Smooth muscle cell (in vitro differentiated cells): ENCODE data around the gene LBX2. TPM values are rescaled to one million over a fixed set of nuclear protein-coding genes. Genes with fewer than 3 reads are reported as not detected.

Experiments
- DNase-seq: peaks from one replicate; lab custom pipeline; 2025; ENCODE audit not compliant: unreplicated experiment; lab: John Stamatoyannopoulos, UW
- H2AFZ ChIP-seq: fragments of 200-600 bp; sonication (generic); 2 replicates; pipeline ENCODE4 v1.6.0; 2016; ENCODE audit warnings: antibody characterized with exemption, low read depth, mild to moderate bottlenecking
- H3F3A ChIP-seq: fragments of 200-600 bp; sonication (generic); 2 replicates; pipeline ENCODE4 v1.6.0; 2017; ENCODE audit warnings: antibody characterized with exemption, low read depth
- H3K27ac ChIP-seq: fragments of 200-600 bp; sonication (generic); 2 replicates; pipeline ENCODE4 v1.5.1; 2016; ENCODE audit warnings: low read depth, mild to moderate bottlenecking
- H3K27me3 ChIP-seq: fragments of 200-600 bp; sonication (generic); 2 replicates; pipeline ENCODE4 v1.6.1; 2016; ENCODE audit warnings: low read depth, mild to moderate bottlenecking
- H3K36me3 ChIP-seq: fragments of 200-600 bp; sonication (generic); 2 replicates; pipeline ENCODE4 v1.5.1; 2016; ENCODE audit warnings: low read depth
- H3K4me1 ChIP-seq: fragments of 200-600 bp; sonication (generic); 2 replicates; pipeline ENCODE4 v1.5.1; 2016; ENCODE audit warnings: low read depth
- H3K4me2 ChIP-seq: fragments of 200-600 bp; sonication (generic); 2 replicates; pipeline ENCODE4 v1.6.0; 2016; ENCODE audit warnings: mild to moderate bottlenecking
- H3K4me3 ChIP-seq: fragments of 200-600 bp; sonication (generic); 2 replicates; pipeline ENCODE4 v1.5.1; 2016; ENCODE audit warnings: mild to moderate bottlenecking
- H3K79me2 ChIP-seq: fragments of 200-600 bp; sonication (generic); 2 replicates; pipeline ENCODE4 v1.6.0; 2016; ENCODE audit warnings: low read depth, mild to moderate bottlenecking
- H3K9ac ChIP-seq: fragments of 200-600 bp; sonication (generic); 2 replicates; pipeline ENCODE4 v1.6.0; 2016; ENCODE audit warnings: low read depth
- H3K9me3 ChIP-seq: fragments of 200-600 bp; sonication (generic); replicated peaks from 2 replicates; pipeline ENCODE4 v1.5.1; 2016; ENCODE audit warnings: low read depth
- H4K20me1 ChIP-seq: fragments of 200-600 bp; sonication (generic); 2 replicates; pipeline ENCODE4 v1.6.0; 2016; ENCODE audit warnings: low read depth
- WGBS: methylation state at CpG from one replicate; pipeline ENCODE4 v1.1.7; 2016; ENCODE audit warnings: low lambda C conversion rate; 5-methylcytosine and 5-hydroxymethylcytosine counted together
- polyA plus RNA-seq: library from polyadenylated mRNA; unstranded; fragments of >200 nt; fragmentation: Nextera tagmentation; extraction: Ambion mirVana; gene quantifications from 2 replicates; pipeline ENCODE4 v1.2.1, GENCODE V29; 2016
- total RNA-seq: library from RNA; depleted of rRNA; stranded (reverse); fragments of >200 nt; gene quantifications from 2 replicates; pipeline ENCODE4 v1.2.3, GENCODE V29; 2014
- TF ChIP-seq, protein P1 (sequence below): fragments of 200-600 bp; sonication (generic); IDR thresholded peaks from 2 replicates; pipeline ENCODE4 v1.5.1; 2017; ENCODE audit warnings: borderline replicate concordance, mild to moderate bottlenecking, antibody characterized with exemption; ENCODE audit not compliant: insufficient read depth, poor library complexity, severe bottlenecking

Gene LBX2
- total and polyA plus RNA-seq, 2 experiments from 2014 or later, result 1.5 to 2.4 TPM

DNA sequence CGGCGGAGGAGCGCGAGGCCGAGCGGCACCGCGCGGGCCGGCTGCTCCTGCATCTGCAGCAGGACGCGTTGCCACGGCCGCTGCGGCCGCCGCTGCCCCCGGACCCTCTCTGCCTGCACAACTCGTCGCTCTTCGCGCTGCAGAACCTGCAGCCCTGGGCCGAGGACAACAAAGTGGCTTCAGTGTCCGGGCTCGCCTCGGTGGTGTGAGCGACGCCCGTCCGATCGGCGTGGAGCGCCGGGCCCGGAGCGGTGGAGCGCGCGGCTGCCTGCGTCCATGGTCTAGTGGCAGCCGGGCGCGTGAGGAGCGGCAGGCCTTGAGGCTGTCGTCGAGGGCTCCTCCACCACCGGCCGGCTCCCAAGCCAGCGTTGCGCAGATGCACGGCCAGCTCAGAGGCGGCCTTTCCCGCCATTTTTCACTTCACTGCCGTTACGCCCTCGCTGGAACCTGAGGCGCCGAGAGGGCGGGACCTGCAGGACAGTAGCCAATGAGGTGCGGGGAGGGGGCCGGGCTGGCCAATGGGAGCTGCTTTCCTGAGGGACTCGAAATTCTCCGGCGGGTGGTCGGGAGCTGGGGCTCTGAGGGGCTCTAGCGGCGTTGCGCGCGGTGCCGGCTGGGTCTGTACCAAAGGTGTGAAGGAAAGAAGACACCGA, 16.7 kb upstream of the LBX2 start:
- Histone ChIP-seq H3K27ac (no peak overlapping the region), H3K9ac (no peak overlapping the region), H3K36me3 (no peaks in the 10 kb centered on the region), H4K20me1 (no peaks in the 10 kb centered on the region), H3K4me2 (peak overlapping the region; percentile 84), H3K27me3 (peaks cover 100% of the 10 kb centered on the region), H2AFZ (no peak overlapping the region), H3K79me2 (no peaks in the 10 kb centered on the region), H3K4me1 (peaks cover 17% of the 10 kb centered on the region), H3F3A (no peaks in the 10 kb centered on the region), H3K4me3 (peak overlapping the region; percentile 26), H3K9me3 (no peaks in the 10 kb centered on the region)
- TF ChIP-seq, protein P1, sequence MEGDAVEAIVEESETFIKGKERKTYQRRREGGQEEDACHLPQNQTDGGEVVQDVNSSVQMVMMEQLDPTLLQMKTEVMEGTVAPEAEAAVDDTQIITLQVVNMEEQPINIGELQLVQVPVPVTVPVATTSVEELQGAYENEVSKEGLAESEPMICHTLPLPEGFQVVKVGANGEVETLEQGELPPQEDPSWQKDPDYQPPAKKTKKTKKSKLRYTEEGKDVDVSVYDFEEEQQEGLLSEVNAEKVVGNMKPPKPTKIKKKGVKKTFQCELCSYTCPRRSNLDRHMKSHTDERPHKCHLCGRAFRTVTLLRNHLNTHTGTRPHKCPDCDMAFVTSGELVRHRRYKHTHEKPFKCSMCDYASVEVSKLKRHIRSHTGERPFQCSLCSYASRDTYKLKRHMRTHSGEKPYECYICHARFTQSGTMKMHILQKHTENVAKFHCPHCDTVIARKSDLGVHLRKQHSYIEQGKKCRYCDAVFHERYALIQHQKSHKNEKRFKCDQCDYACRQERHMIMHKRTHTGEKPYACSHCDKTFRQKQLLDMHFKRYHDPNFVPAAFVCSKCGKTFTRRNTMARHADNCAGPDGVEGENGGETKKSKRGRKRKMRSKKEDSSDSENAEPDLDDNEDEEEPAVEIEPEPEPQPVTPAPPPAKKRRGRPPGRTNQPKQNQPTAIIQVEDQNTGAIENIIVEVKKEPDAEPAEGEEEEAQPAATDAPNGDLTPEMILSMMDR, result no peak
- DNase-seq, result no peak
- WGBS, result 10% methylated on average over 65 of the region's 72 CpGs

DNA sequence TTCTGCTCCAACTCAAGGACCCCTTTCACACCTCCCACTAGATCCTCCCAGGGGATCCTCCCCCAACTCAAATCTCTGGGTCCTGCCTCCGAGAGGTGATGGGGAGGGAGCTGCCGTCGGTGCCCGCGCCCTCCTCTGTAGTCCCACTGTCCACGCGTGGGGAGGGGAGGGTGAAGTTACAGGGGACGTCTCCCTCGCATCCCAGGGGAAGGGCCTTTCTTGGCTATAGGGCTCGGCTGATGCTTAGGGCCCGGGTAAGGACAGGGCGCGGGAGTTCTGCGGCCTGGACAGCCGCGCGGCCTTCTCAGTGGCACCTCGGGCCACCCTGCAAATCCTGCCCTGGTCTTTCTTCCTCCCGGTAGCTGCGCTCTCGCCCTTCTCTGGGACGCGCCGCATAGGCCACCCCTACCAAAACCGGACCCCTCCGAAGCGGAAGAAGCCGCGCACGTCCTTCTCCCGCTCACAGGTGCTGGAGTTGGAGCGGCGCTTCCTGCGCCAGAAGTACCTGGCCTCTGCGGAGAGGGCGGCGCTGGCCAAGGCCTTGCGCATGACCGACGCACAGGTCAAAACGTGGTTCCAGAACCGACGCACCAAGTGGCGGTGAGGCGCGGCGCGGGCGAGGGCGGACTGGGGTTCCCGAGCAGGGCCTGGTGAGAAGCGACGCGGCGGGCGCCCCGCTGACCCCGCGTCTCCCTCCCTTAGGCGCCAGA, 16.0 kb upstream of the LBX2 start:
- H3K9me3 ChIP-seq, result no peaks in the 10 kb centered on the region

DNA sequence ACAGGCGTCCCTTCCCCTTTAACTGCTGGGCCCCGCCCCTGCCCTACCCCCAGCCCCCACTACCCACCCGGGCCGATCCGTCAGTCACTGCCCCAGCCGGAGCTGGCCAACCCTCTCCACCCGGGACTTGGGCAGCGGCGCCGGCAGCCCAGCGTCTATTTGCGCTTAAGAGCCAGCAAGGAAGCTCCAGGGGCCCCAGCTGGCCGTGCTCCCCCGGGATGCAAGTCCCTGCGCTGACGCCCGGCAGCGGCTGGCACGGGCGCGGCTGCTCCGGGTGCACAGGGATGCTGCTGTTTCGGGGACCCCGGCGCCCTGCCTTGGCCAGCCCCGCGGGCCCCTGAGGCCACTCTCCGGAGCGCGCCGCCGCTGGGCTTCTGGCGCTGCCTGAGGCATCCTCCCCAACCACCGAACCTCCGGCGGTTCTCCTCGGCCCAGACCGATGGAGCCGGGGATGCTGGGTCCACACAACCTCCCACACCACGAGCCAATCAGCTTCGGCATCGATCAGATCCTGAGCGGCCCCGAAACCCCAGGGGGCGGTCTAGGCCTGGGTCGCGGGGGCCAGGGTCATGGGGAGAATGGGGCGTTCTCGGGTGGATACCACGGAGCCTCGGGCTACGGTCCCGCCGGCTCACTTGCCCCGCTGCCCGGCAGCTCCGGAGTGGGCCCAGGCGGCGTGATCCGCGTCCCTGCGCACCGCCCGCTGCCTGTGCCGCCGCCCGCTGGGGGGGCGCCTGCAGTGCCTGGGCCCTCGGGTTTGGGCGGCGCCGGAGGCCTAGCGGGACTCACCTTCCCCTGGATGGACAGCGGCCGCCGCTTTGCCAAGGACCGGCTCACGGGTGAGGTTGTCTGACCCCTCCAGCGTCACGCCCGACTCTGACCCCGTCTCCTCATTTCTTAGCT, 15.2 kb upstream of the LBX2 start, which contains the start of gene TLX2:
TSS of gene TLX2 (plus strand) at position 83 of the 903 bp plus-strand sequence. CDS start at position 440, 357 bp downstream.
- 5% methylated on average over 76 of the region's 82 CpGs for WGBS
- no peaks in the 10 kb centered on the region for H3K36me3 ChIP-seq
- TF ChIP-seq, protein P1, result no peak
- H3K27ac ChIP-seq, result no peak within 1 kb of the TSS
- H2AFZ ChIP-seq, result no peak within 1 kb of the TSS
- H4K20me1 ChIP-seq, result no peaks in the 10 kb centered on the region
- H3K4me2 ChIP-seq, result peak within 1 kb of the TSS; percentile 63
- H3K4me1 ChIP-seq, result peaks cover 17% of the 10 kb centered on the region
- H3K27me3 ChIP-seq, result peaks cover 100% of the 10 kb centered on the region
- no peaks in the 10 kb centered on the region for H3K9me3 ChIP-seq
- no peak for DNase-seq
- H3F3A ChIP-seq, result no peaks in the 10 kb centered on the region
- H3K79me2 ChIP-seq, result no peaks in the 10 kb centered on the region
- H3K4me3 ChIP-seq, result peak within 1 kb of the TSS; percentile 13
- H3K9ac ChIP-seq, result no peak within 1 kb of the TSS

More for the DNA sequence above, 16.0 kb upstream of the LBX2 start:
- Histone ChIP-seq H3K27ac (no peak overlapping the region), H2AFZ (no peak overlapping the region), H4K20me1 (no peaks in the 10 kb centered on the region), H3K27me3 (peaks cover 100% of the 10 kb centered on the region), H3K36me3 (no peaks in the 10 kb centered on the region), H3K4me2 (peak overlapping the region; percentile 84), H3K4me3 (peak overlapping the region; percentile 26), H3K4me1 (peaks cover 17% of the 10 kb centered on the region), H3K79me2 (no peaks in the 10 kb centered on the region), H3K9ac (no peak overlapping the region), H3F3A (no peaks in the 10 kb centered on the region)
- 7% methylated on average over 60 of the region's 60 CpGs for WGBS
- DNase-seq, result no peak
- TF ChIP-seq, protein P1, result no peak
